Nephron progenitor cell (in vitro differentiated cells): ENCODE results near the gene TNFRSF1A.

Source experiments
- DNase-seq: peaks from one replicate; pipeline ENCODE4 v3.0.0; 2021
- H3K27ac Mint-ChIP-seq: 2 replicates; pipeline ENCODE4 v1.8.0; 2021; ENCODE audit warnings: mild to moderate bottlenecking, moderate library complexity, mixed read lengths
- H3K27me3 Mint-ChIP-seq: 2 replicates; pipeline ENCODE4 v1.8.0; 2021; ENCODE audit warnings: mild to moderate bottlenecking, low read depth, mixed read lengths; ENCODE audit not compliant: poor library complexity
- H3K36me3 Mint-ChIP-seq: 2 replicates; pipeline ENCODE4 v1.8.0; 2021; ENCODE audit warnings: low read depth, mixed read lengths
- H3K4me1 Mint-ChIP-seq: 2 replicates; pipeline ENCODE4 v1.8.0; 2021; ENCODE audit warnings: mixed read lengths
- H3K4me3 Mint-ChIP-seq: 2 replicates; pipeline ENCODE4 v1.8.0; 2021; ENCODE audit warnings: mild to moderate bottlenecking, moderate library complexity, mixed read lengths
- H3K9me3 Mint-ChIP-seq: 2 replicates; pipeline ENCODE4 v1.8.0; 2021; ENCODE audit warnings: mild to moderate bottlenecking, moderate library complexity, mixed read lengths
- CTCF ChIP-seq: fragments of 200-600 bp; sonication (generic); IDR thresholded peaks from 2 replicates; pipeline ENCODE4 v1.5.0; 2021; ENCODE audit warnings: antibody characterized with exemption

The TNFRSF1A gene

GRCh38 chr12:6315704-6316597 lies 25.9 kb downstream of the TNFRSF1A start:
- no peak for DNase-seq
- H3K4me1 Mint-ChIP-seq, result peaks cover 60% of the 10 kb centered on the region
- H3K4me3 Mint-ChIP-seq, result no peak overlapping the region
- H3K9me3 Mint-ChIP-seq, result no peaks in the 10 kb centered on the region
- H3K36me3 Mint-ChIP-seq, result no peaks in the 10 kb centered on the region
- H3K27ac Mint-ChIP-seq, result no peak overlapping the region
- TF ChIP-seq CTCF, result no peak
- H3K27me3 Mint-ChIP-seq, result peaks cover 19% of the 10 kb centered on the region

GRCh38 chr12:6315184-6315583 lies 26.7 kb downstream of the TNFRSF1A start:
- TF ChIP-seq CTCF, result no peak
- H3K4me3 Mint-ChIP-seq, result no peak overlapping the region
- no peak for DNase-seq
- no peaks in the 10 kb centered on the region for H3K9me3 Mint-ChIP-seq
- peaks cover 60% of the 10 kb centered on the region for H3K4me1 Mint-ChIP-seq
- no peaks in the 10 kb centered on the region for H3K36me3 Mint-ChIP-seq
- no peak overlapping the region for H3K27ac Mint-ChIP-seq
- H3K27me3 Mint-ChIP-seq, result peaks cover 22% of the 10 kb centered on the region

GRCh38 chr12:6314776-6315175 lies 27.1 kb downstream of the TNFRSF1A start:
- H3K27me3 Mint-ChIP-seq, result peaks cover 22% of the 10 kb centered on the region
- no peak for TF ChIP-seq CTCF
- no peaks in the 10 kb centered on the region for H3K9me3 Mint-ChIP-seq
- no peak for DNase-seq
- H3K4me1 Mint-ChIP-seq, result peaks cover 57% of the 10 kb centered on the region
- H3K36me3 Mint-ChIP-seq, result no peaks in the 10 kb centered on the region
- H3K27ac Mint-ChIP-seq, result no peak overlapping the region
- H3K4me3 Mint-ChIP-seq, result no peak overlapping the region

GRCh38 chr12:6313326-6313940 lies 28.4 kb downstream of the TNFRSF1A start:
- H3K27ac Mint-ChIP-seq, result no peak overlapping the region
- no peaks in the 10 kb centered on the region for H3K36me3 Mint-ChIP-seq
- no peak overlapping the region for H3K4me3 Mint-ChIP-seq
- H3K4me1 Mint-ChIP-seq, result peaks cover 58% of the 10 kb centered on the region
- no peaks in the 10 kb centered on the region for H3K9me3 Mint-ChIP-seq
- no peak for DNase-seq
- TF ChIP-seq CTCF, result no peak
- H3K27me3 Mint-ChIP-seq, result peaks cover 28% of the 10 kb centered on the region

GRCh38 chr12:6312529-6313325 lies 29.1 kb downstream of the TNFRSF1A start:
- Mint-ChIP-seq H3K4me3 (no peak overlapping the region), H3K4me1 (peaks cover 57% of the 10 kb centered on the region), H3K27me3 (peaks cover 31% of the 10 kb centered on the region), H3K27ac (no peak overlapping the region), H3K36me3 (no peaks in the 10 kb centered on the region), H3K9me3 (no peaks in the 10 kb centered on the region)
- DNase-seq, result peak; percentile 46
- no peak for TF ChIP-seq CTCF
